ENCODE results near the gene VPS9D1. TPM values are rescaled to one million over a fixed set of nuclear protein-coding genes. Genes with fewer than 3 reads are reported as not detected.
"Not testable (repeated sequence)": the region's sequence is repeated elsewhere in the genome, so short reads cannot be mapped to it uniquely, and the experiment has no call there.

Gene VPS9D1
- polyA plus RNA-seq, 12 donors: 7.0 to 16.5 (median 9.4) TPM; not detected in 1

DNA sequence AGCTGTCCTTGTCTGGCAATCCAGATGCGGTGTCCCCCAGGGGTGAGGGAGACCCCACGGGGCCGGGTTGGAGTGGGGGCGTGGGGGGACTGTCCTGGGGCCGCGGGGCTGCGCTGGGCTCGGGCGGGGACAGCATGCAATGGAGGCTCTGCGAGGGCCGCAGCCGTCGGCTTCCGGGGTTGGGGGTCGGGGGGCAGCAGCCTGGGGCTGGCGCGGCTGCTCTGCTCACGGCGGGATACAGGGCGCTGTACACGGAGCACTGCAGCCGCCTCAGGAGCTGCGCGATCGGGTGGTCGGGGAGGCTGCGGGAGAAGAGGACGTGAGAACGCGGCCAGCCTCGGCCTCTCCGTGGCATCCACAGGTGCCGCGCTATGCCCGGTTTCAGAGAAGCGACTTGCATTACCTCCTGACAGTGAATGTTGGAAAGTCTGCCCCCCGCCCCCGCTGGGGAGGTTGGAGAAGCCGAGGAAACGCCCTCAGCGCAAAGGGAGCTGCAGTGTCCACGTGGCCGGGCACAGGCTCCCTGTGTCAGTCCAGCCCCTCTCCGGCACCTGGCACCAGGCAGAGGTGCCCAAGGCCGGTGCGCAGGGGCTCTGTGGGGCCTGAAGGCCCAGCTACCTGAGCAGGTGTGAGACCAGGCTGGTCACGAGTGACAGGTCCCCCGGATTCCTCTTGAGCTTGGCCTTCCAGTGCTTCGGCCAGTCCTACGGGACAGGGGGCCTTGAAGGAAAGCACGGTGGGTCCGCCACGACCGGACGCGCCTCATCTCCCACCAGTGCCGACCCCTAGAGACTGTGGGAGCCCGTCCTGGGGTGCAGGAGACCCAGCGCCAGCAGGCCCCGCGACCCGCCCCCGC is 9.8 kb downstream of the VPS9D1 start:
- no peak for DNase-seq

DNA sequence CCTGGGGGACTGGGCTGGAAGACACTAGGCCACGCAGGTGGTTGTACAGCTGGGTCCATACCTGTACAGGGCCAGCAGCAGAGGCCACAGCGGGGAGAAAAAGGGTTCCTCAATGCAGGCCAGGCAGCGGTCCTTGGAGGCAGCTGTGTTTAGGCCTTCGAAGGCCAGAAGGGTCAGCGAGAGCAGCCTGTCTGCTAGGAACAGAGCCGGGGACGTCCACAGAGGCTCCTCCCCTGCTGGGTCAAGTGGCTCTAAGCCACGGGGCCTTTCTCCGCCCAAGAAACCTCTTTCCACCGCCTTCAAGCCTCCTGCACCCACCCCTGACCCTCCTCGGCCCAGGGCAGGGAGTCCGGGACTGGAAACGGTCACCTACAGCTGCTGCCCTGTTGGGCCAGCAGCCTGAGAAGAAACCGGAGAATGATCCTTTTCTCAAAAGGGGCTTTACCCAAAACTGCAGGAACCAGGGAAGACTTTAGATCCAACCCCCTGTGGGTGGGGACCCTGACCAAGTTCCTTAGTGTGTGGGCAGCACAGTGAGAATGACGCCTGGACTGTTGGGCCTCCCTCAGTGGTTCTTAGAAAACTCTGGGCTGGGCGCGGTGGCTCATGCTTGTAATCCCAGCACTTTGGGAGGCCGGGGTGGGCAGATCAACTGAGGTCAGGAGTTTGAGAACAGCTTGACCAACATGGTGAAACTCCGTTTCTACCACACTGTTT is 10.8 kb downstream of the VPS9D1 start:
- DNase-seq: no peak

DNA sequence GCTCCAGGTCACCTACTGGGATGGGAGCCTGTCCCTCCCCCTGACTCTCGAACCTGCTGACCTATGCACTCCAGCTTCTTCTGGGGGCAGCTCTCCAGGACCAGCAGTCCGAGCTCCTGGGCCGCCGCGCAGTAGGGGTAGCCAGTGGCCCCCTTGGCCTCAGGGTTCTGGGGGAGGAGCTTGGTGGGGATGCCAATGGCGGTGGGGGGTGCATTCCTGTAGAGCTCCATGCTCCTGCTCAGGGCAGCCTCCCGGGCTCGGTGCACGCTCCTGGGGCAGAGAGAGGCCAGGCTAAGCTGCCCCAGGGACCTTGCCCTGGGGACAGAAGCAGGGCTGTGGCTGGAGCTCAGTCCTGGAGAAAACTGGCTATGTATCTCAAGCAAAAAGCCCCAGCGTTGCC is 11.5 kb downstream of the VPS9D1 start:
- DNase-seq: no peak

DNA sequence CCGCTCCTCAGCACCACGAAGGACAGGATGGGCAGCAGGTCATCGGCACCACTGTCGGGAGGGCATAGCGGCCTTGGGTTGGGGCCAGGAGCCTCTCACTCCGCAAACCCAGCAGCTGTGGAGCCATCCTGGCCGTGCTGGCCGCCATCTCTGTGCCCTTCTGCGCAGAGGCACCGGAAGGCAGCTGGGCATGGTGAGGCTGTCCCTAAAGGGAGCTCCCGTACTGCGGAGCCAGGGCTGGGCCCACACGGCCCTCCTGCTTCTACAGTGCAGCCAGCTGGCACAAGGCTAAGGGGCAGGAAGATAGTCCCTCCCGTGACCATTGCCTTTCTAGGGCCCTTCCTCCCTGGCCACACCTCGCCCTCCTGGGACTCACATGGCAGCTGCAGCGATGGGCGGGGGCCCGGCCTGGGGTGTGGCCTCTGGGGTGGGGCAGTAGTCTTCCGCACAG is 12.2 kb downstream of the VPS9D1 start:
- no peak for DNase-seq

DNA sequence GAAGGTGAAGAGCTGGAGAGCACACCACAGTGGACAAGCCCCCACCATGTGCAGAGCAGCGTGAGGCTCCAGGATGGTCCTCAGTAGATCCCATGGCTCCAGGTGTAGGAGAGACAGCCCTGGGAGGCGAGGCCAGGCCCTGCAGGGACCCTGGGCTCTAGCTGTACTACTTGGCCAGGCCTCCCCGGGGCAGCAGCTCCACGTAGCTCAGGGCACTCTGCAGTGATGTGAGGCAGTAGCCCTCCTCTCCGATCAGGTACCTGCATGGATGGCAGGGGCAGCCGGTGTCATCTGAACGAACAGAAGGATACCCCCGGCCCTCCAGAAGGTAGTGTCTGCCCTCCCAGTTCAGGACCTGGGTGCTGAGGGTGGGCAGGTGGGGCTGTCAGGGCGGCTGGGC is 13.0 kb downstream of the VPS9D1 start:
- no peak for DNase-seq

DNA sequence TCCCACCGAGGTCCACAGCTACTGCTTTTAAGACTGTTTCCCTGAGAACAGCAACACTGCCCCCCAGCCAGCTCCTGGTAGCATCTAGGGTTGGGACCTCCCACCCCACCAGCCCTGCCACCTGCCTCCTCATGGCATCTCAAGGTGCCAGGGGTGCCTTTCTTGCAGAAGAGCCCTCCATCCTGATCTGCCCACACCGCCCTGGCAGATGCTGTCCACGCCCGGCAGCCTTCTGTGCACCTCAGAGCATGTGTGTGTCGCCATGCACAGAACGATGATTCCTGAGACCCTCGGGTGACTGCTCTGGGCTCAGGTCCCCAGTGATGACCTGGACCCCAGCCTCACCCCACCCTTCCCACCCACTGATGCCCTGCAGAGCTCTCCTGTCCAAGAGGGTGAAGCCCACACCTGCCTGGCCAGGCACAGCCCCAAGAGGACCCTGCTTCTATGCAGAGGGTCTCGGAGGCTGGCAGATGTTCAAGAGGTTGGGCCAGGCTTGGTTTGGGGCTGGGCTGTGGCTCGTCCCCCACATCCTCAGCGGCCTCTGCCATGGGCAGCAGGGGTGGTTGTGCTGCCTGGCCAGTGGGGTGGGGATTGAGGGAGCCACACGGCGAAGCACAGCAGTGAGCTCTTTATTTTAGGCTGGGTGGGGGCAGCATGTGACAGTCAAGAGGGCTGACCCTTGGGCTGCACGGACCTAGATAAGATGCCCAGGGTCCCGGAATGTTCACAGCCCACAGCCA is 14.0 kb downstream of the VPS9D1 start:
- DNase-seq: no peak

DNA sequence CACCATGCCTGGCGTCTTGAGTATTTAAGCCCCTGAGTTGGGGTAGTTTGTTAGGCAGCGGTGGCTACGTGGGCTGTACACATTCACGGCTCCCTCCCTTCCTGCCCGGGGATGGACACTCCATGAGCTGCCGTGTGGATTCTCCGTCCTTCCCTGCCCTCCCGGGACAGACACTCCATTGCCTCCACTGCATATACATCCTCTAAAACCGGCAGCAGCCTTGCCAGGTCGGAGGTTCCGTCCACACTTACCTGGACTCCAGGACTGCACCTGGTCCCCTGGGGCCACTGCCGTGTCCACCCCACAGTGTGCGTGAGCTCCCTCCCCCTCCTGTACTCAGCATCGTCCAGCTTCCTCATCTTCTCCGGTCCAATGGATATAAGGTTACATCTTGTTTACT is 15.7 kb downstream of the VPS9D1 start:
- DNase-seq: no peak

DNA sequence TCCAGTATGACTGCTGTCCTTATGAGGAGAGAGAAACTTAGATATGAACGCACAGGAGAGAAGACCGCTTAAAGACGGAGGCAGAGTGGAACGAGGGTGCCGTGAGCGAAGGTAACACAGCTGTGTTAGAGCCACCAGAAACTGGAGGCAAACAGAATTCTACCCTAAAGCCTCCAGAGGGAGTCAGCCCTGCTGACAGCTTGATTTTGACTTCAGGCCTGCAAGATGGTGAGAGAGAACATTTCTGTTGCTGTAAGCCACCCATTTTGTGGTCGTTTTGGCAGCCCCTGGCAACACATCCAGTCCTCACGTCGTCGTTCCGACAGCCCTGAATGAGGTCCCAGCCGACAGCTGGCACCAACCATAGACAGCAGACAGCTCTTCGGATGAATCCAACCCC is 16.4 kb downstream of the VPS9D1 start:
- no peak for DNase-seq

DNA sequence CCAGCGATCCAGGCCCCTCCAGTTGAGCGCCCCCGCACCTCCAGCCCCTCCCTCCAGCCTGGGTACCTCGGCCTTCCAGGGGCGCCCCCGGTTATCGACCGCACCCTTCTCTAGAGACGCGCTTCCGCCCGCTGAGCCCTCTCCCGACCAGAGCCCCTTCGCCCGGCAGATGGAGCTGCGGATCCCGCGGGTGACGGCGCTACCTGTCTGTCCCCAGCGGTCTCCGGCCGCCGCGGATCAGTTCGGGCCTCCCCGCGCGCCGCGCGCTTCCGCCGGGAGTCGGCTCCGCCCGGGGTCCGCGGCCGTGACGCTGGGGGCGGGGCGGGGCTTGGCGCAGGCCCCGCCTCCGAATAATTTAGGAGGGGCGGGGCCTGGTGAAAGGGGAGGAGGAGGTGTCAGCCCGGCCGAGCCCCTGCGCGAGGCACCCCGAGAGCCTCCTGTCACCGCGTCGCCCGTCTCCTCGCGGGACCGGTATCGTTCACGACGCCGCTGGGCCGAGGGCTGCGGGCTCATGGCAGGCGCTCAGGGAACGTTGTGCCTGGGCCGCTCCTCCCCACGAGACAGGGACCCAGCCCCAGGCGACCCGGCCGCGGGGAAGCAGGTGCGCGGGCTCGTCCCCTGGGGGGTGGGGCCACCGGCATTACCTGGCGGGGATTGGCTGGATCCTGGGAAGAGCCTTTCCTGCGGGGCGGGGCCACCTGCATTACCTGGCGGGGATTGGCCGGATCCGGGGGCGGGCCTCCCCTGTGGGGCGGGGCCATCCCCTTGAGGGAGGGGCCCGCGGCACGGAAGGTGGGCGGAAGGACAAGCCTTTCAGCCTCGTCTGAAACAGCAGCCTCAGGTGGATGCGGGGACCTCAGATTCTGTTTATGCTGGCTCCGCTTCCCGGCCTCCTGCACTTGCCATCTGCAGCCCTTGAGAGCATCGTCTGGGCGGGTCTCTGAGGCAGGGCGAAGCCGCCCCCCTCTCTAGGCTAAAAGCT is 19.0 kb downstream of the VPS9D1 start, which contains the start of gene SPATA2L:
TSS of gene SPATA2L (minus strand) at position 281 of the 982 bp plus-strand sequence. CDS start 473 bp downstream, outside the sequence.
- DNase-seq: peak; percentile 70

DNA sequence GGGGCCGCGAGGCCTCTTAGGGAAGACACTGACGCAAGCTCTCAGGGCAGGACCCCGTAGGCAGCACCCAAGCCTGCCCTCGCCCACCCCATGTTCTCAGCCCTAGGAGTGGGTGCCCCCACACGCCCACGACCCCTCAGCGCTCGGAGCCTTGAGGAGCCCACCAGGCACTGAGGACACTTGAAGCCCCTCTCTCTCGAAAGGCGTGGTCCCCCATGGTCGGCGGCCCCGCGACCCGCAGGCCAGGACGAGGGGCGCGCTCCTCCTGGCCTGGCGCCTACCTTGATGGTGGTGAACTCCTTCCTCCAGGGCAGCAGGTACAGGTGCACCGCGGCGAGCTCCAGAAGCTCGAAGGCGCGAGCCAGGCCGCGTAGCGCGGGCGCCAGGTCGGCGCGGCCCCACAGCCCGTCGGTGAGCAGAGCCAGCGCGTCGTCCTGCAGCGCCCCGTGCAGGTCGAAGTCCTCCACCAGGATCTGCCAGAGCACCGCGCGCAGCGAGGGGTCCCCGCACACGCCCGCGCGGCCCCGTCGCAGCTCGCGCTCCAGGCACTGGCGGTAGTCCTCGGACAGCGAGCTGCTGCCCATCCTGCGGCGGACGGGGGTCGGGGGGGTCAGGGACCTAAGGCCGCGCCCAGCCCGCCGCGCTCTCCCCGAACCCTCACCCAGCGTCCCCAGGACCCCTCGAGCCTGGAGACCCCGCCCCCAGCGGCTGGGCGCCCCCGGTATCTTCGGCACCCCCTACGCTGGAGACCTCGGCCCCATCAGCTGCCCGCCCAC is 19.9 kb downstream of the VPS9D1 start:
- no peak for DNase-seq

DNA sequence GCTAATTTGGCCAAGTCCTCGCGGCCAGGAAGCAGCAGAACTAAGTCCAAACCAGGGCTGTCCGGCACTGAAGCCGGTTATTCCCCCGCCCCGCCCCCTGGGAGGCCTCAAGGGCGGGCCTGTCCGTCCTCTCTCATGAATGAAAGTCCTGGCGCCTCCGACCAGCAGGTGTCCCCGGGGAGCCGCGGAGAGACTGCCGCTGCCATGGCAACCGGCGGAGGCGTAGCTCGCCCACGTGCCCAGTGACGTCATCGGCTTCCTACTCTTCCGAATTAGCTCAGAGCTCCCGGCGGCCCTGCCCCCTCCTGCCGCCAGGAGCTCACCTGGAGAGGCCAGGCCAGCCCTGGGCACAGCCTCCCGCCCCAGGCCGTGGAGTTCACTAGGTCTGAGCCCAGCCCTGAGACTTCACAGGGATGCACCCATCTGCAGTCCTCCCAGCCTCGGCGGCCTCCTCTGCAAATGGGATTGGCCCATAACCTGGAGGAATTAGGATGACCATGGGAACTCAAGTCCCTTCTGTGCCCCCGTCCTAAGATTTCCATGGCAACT is 20.5 kb downstream of the VPS9D1 start:
- peak; percentile 89 for DNase-seq

DNA sequence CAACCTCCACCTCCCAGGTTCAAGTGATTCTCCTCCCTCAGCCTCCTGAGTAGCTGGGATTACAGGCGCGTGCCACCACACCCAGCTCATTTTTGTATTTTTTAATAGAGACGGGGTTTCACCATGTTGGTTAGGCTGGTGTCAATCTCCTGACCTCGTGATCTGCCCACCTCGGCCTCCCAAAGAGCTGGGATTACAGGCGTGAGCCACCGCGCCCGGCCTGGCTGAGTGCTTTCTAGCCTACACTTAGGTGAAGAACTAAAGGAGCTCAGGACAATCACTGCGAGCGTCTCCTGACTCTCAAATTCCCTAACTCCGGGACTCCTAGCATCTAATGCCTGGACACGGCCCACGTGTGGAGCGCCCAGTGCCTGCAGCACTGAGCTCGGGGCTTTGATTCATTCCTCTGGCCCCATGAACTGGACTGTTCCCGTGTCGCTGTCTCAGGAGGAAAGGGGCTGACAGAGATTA is 21.0 kb downstream of the VPS9D1 start:
- DNase-seq: not testable (repeated sequence)

DNA sequence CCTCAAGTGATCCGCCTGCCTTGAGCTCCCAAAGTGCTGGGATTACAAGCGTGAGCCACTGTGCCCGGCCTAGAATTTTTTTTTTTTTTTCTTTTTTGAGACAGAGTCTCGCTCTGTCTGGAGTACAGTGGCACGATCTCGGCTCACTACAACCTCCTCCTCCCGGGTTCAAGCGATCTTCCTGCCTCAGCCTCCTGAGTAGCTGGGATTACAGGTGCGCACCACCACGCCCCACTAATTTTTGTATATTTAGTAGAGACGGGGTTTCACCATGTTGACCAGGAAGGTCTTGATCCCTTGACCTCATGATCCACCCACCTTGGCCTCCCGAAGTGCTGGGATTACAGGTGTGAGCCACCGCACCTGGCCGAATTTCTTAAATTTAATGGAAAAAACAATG is 22.0 kb downstream of the VPS9D1 start:
- DNase-seq: not testable (repeated sequence)

DNA sequence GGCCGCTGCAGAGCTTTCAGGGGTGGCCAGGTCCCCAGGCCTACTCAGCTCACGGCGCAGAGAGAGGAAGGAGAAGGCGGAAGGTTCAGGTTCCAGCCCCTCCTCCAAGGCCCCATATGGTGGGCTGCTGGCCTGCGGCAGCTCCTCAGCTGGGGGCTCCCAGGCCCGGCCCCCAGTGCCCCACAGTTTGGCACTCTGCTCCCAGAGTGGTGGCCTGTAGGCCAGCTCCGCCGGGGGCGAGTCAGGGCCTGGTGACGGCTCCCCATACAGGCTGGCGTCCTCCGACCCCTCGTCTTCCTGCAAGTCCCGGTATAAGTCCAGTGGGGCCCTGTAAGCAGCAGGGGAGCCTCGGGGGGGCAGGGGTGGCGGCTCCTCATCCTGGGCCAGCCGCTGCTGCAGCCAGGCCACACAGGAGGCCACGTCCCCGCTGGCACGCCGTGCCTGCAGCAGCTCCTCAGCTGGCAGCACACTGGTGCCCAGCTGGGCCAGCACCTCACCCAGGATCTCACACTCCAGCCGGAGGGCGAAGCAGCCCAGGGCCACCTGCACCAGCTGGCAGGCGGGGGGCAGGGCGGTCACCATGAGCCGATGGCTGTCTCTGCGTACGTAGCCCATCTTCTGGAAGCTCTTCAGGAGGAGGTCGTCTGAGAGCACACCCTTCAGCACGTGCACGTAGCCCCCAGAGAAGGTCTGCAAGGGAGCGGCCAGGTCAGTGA is 22.9 kb downstream of the VPS9D1 start:
- DNase-seq: no peak

DNA sequence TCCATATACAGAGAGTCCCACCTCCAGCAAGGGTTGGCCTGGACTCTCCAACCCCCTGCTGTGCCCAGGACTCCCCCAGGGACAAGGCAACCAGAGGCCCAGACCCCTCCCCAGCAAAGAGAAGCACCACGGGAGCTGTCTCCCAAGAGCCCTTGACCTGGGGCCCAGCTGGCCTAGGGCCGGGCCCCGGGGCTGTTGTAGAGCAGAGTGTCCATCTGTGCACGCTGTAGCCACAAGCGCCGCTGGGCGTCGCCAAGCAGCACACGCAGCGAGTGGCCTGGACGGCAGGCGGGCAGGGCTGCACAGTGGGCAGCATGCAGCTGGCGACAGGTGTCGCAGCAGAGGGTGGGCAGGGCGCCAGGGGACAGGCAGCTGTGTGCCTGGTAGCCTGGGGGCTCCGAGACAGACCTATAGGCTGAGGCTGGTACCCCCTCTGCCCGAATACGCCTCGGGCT is 23.5 kb downstream of the VPS9D1 start:
- no peak for DNase-seq

DNA sequence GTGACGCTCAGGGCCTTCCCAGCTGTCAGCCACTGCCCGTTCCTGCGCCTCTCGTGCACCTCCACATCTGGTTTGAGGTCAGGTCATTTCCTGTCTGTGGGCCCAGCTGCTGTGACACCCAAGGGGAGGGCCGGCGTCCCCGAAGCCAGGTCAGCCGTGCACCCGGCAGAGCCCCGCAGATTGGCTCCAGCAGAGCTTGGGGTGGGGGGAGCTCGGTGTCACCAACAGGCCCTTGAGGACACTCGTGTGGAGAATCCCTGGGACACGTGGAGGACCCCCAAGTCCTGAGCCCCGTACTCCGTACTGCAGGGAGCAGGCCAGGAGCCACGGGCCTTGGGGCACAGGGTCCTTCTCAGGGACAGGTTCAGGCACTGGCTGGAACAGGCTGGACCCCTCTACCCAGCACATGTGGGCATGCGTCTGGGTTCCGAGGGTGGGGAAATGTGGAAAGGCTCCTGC is 24.0 kb downstream of the VPS9D1 start:
- no peak for DNase-seq

DNA sequence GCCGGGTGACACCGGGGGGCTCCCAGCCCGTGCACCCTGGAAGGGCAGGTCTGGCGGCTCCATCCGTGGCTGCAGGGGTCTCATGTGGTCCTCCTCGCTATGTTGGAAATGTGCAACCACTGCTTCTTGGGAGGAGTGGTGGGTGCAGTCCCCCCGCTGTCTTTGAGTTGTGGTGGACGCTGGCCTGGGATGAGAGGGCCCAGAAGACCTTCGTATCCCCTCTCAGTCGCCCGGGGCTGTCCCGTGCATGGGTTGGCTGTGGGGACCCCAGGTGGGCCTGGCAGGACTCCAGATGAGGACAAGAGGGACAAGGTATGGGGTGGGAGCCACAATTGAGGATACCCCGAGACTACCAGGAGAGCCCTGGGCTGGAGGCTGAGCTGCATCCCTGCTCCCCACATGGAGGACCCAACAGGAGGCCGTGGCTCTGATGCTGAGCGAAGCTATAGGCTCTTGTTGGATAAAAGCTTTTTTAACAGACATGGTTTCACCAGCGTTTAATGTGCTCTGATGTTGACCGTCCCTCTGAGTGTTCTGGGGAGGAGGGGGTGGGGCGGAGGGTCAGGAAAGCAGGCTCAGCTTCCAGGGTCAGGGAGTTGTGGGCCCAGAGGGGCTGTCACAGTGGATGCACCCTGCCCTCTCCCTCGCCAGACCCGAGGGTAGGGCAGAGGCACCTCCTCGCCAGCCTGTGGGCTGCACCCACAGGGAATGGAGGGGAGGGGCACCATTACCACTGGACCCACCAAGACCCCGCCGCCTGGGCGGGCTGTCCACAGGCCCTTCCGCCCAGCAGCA is 24.6 kb downstream of the VPS9D1 start:
- no peak for DNase-seq

Measured in muscle of arm (tissue), 12 donors.